Sigmoid colon (tissue), 4 donors: ENCODE data around the gene AP1S3.

Experiments
- EP300 ChIP-seq, 4 donors: sonication (generic); formaldehyde crosslinking; IDR thresholded peaks; one replicate each; pipeline ENCODE4 v1.6.1; 2017; ENCODE audit warnings: antibody characterized with exemption in 4 of 4
- POLR2AphosphoS5 ChIP-seq, 4 donors: sonication (generic); formaldehyde crosslinking; IDR thresholded peaks; one replicate each; pipeline ENCODE4 v1.6.1; 2017; ENCODE audit warnings: antibody characterized with exemption in 4 of 4
- TF ChIP-seq, protein P1 (sequence below), 4 experiments: fragments of 450-650 bp in 3 of 4; fragments of 200-600 bp in 1 of 4; IDR thresholded peaks; one replicate each; pipeline ENCODE4 v1.5.1; 2016 to 2019; ENCODE audit warnings: antibody characterized with exemption in 4 of 4, mild to moderate bottlenecking in 3 of 4, moderate library complexity in 2 of 4

DNA sequence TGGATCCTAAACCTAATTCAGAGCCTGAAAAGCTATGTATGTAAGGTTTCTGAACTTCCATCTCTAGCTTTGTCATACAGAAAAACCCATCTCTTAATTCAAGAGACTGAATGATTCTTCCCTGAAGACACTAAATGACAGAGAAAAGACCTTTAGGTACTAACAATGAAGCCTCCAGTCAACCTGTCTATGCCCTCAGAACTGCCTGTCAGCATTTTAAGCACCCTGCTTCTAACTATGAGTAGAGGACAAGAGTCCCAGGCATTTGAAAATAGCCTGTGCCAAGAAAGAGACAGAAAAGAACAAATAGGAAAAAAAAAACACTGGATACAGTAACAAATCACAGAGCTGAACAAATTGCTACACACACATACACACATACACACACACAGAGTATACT lies 48.6 kb downstream of the AP1S3 start:
- TF ChIP-seq, protein P1, sequence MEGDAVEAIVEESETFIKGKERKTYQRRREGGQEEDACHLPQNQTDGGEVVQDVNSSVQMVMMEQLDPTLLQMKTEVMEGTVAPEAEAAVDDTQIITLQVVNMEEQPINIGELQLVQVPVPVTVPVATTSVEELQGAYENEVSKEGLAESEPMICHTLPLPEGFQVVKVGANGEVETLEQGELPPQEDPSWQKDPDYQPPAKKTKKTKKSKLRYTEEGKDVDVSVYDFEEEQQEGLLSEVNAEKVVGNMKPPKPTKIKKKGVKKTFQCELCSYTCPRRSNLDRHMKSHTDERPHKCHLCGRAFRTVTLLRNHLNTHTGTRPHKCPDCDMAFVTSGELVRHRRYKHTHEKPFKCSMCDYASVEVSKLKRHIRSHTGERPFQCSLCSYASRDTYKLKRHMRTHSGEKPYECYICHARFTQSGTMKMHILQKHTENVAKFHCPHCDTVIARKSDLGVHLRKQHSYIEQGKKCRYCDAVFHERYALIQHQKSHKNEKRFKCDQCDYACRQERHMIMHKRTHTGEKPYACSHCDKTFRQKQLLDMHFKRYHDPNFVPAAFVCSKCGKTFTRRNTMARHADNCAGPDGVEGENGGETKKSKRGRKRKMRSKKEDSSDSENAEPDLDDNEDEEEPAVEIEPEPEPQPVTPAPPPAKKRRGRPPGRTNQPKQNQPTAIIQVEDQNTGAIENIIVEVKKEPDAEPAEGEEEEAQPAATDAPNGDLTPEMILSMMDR (IDR thresholded peaks at IDR 0.05): no peak
- TF ChIP-seq POLR2AphosphoS5 (IDR thresholded peaks at IDR 0.05): no peak
- TF ChIP-seq EP300 (IDR thresholded peaks at IDR 0.05): no peak
